ENCODE measurements around the gene CALM3. TPM values are rescaled to one million over a fixed set of nuclear protein-coding genes. Genes with fewer than 3 reads are reported as not detected.
"Not testable (repeated sequence)": the region's sequence is repeated elsewhere in the genome, so short reads cannot be mapped to it uniquely, and the experiment has no call there.

CALM3 gene
- total RNA-seq (ENCODE audit: low replicate concordance): 315 and 335 TPM in 2 replicates
- long read RNA-seq, transcript CALM3-201 (6 exons, 2,289 nt): major isoform, 15 of 15 reads
- long read RNA-seq, partial matches to known transcripts: 0 of 15 reads
- long read RNA-seq, other reads (novel, unspliced or antisense): 0 of 15 reads

GRCh38 chr19:46601318-46602224 is at the start of gene CALM3:
TSS of gene CALM3 (plus strand) at chr19:46601330. CDS start at chr19:46601435, 105 bp downstream.
- Mint-ChIP-seq H3K4me1 (ENCODE audit: unreplicated experiment) (peaks cover 21% of the 10 kb centered on the region), H3K9me3 (peaks cover 7% of the 10 kb centered on the region), H3K27me3 (peaks cover 2% of the 10 kb centered on the region), H3K36me3 (peaks cover 5% of the 10 kb centered on the region), H3K4me3 (peak within 1 kb of the TSS; percentile 100), H3K27ac (peak within 1 kb of the TSS; percentile 100)
- DNase-seq (ENCODE audit: extremely low spot score, unreplicated experiment): no peak
- TF ChIP-seq CTCF (conservative IDR thresholded peaks at IDR 0.05): no peak

- peaks cover 20% of the 10 kb centered on the region for H3K27me3 Mint-ChIP-seq
- no peaks in the 10 kb centered on the region for H3K36me3 Mint-ChIP-seq
- no peak overlapping the region for H3K27ac Mint-ChIP-seq
- TF ChIP-seq CTCF (conservative IDR thresholded peaks at IDR 0.05): no peak
- peaks cover 11% of the 10 kb centered on the region for H3K9me3 Mint-ChIP-seq
- H3K4me1 Mint-ChIP-seq (ENCODE audit: unreplicated experiment): no peaks in the 10 kb centered on the region
- DNase-seq (ENCODE audit: extremely low spot score, unreplicated experiment): no peak
- H3K4me3 Mint-ChIP-seq: no peak overlapping the region
Measured at GRCh38 chr19:46552891-46553290, 48.2 kb upstream of the CALM3 start.

GRCh38 chr19:46554161-46554560 is 47.0 kb upstream of the CALM3 start:
- no peak overlapping the region for H3K4me3 Mint-ChIP-seq
- H3K36me3 Mint-ChIP-seq: no peaks in the 10 kb centered on the region
- H3K27me3 Mint-ChIP-seq: peaks cover 23% of the 10 kb centered on the region
- TF ChIP-seq CTCF (conservative IDR thresholded peaks at IDR 0.05): no peak
- no peak overlapping the region for H3K27ac Mint-ChIP-seq
- H3K4me1 Mint-ChIP-seq (ENCODE audit: unreplicated experiment): no peaks in the 10 kb centered on the region
- DNase-seq (ENCODE audit: extremely low spot score, unreplicated experiment): no peak
- H3K9me3 Mint-ChIP-seq: peaks cover 11% of the 10 kb centered on the region

- TF ChIP-seq CTCF (conservative IDR thresholded peaks at IDR 0.05): no peak
- no peak for DNase-seq (ENCODE audit: extremely low spot score, unreplicated experiment)
- H3K27me3 Mint-ChIP-seq: peaks cover 26% of the 10 kb centered on the region
- H3K4me1 Mint-ChIP-seq (ENCODE audit: unreplicated experiment): no peaks in the 10 kb centered on the region
- H3K36me3 Mint-ChIP-seq: no peaks in the 10 kb centered on the region
- no peak overlapping the region for H3K4me3 Mint-ChIP-seq
- peaks cover 7% of the 10 kb centered on the region for H3K9me3 Mint-ChIP-seq
- H3K27ac Mint-ChIP-seq: no peak overlapping the region
Measured at GRCh38 chr19:46555628-46556280, 45.4 kb upstream of the CALM3 start.

GRCh38 chr19:46556471-46556870 is 44.7 kb upstream of the CALM3 start:
- H3K4me1 Mint-ChIP-seq (ENCODE audit: unreplicated experiment); H3K4me3 Mint-ChIP-seq; H3K27ac Mint-ChIP-seq; H3K36me3 Mint-ChIP-seq; DNase-seq (ENCODE audit: extremely low spot score, unreplicated experiment); H3K9me3 Mint-ChIP-seq: not testable (repeated sequence)
- H3K27me3 Mint-ChIP-seq: peaks cover 26% of the 10 kb centered on the region

GRCh38 chr19:46559203-46559602 is 41.9 kb upstream of the CALM3 start:
- TF ChIP-seq CTCF (conservative IDR thresholded peaks at IDR 0.05): no peak
- no peak overlapping the region for H3K27ac Mint-ChIP-seq
- H3K4me3 Mint-ChIP-seq: no peak overlapping the region
- peak; percentile 45 for DNase-seq (ENCODE audit: extremely low spot score, unreplicated experiment)
- peaks cover 10% of the 10 kb centered on the region for H3K9me3 Mint-ChIP-seq
- H3K36me3 Mint-ChIP-seq: no peaks in the 10 kb centered on the region
- no peaks in the 10 kb centered on the region for H3K4me1 Mint-ChIP-seq (ENCODE audit: unreplicated experiment)
- H3K27me3 Mint-ChIP-seq: peaks cover 15% of the 10 kb centered on the region

GRCh38 chr19:46559675-46560074 is 41.5 kb upstream of the CALM3 start:
- not testable (repeated sequence) for H3K36me3 Mint-ChIP-seq; H3K4me1 Mint-ChIP-seq (ENCODE audit: unreplicated experiment); H3K27ac Mint-ChIP-seq; H3K4me3 Mint-ChIP-seq; H3K9me3 Mint-ChIP-seq; DNase-seq (ENCODE audit: extremely low spot score, unreplicated experiment)
- H3K27me3 Mint-ChIP-seq: peaks cover 15% of the 10 kb centered on the region

Measured in type B pancreatic cell (in vitro differentiated cells).